SH-SY5Y (cell line): ENCODE measurements around the gene EPB41L2.

Source experiments
- GATA2 ChIP-seq: IDR thresholded peaks from 2 replicates; pipeline ENCODE4 v1.6.1; 2011; ENCODE audit warnings: mild to moderate bottlenecking, low read depth, low read length
- GATA3 ChIP-seq: IDR thresholded peaks from 2 replicates; pipeline ENCODE4 v1.6.1; 2011; ENCODE audit warnings: low read depth, mild to moderate bottlenecking, low read length, moderate library complexity

- TF ChIP-seq GATA2 (no peak), GATA3 (no peak)
Measured at GRCh38 chr6:130971504-130971903, 91.5 kb downstream of the EPB41L2 start.
